Fibroblast of lung (primary cell): ENCODE data around the gene C1R. TPM values are rescaled to one million over a fixed set of nuclear protein-coding genes. Genes with fewer than 3 reads are reported as not detected.

Source experiments
- DNase-seq, 2 donors: peaks; one replicate each; pipeline versions ENCODE4 v3.0.0 to v3.0.0-alpha.2; 2010; ENCODE audit warnings: low read depth in 2 of 2
- H2AFZ ChIP-seq: 2 replicates; pipeline ENCODE4 v1.5.1; 2012; ENCODE audit warnings: low read length, control low read depth, inconsistent platforms
- H3K27ac ChIP-seq: 2 replicates; pipeline ENCODE4 v1.5.1; 2011; ENCODE audit warnings: low read length, control low read depth; ENCODE audit not compliant: insufficient read depth
- H3K27me3 ChIP-seq: 2 replicates; pipeline ENCODE4 v1.5.1; 2011; ENCODE audit warnings: mild to moderate bottlenecking, low read length; ENCODE audit not compliant: control insufficient read depth, insufficient read depth
- H3K36me3 ChIP-seq: 2 replicates; pipeline ENCODE4 v1.5.1; 2011; ENCODE audit warnings: low read length; ENCODE audit not compliant: control insufficient read depth, insufficient read depth
- H3K4me1 ChIP-seq: 2 replicates; pipeline ENCODE4 v1.5.1; 2011; ENCODE audit warnings: low read length; ENCODE audit not compliant: control insufficient read depth, insufficient read depth; ENCODE audit errors: extremely low read depth
- H3K4me2 ChIP-seq: 2 replicates; pipeline ENCODE4 v1.5.1; 2011; ENCODE audit warnings: low read length, control low read depth; ENCODE audit not compliant: insufficient read depth; ENCODE audit errors: extremely low read depth
- H3K4me3 ChIP-seq, 4 experiments: fragments of 200-600 bp in 1 of 4; sonication (generic) in 1 of 4; replicated peaks in 1 of 4; 2 replicates each; pipeline ENCODE4 v1.5.1; 2011 to 2016; ENCODE audit warnings: low read length in 4 of 4, low read depth in 3 of 4, mild to moderate bottlenecking in 3 of 4, control low read depth in 2 of 4, inconsistent platforms in 1 of 4, mixed read lengths in 1 of 4; ENCODE audit not compliant: insufficient read depth in 1 of 4; ENCODE audit errors: control extremely low read depth in 1 of 4
- H3K79me2 ChIP-seq: 2 replicates; pipeline ENCODE4 v1.5.1; 2012; ENCODE audit warnings: mild to moderate bottlenecking, low read length, inconsistent platforms; ENCODE audit not compliant: control insufficient read depth, insufficient read depth
- H3K9ac ChIP-seq: 2 replicates; pipeline ENCODE4 v1.5.1; 2011; ENCODE audit warnings: mild to moderate bottlenecking, low read length, control low read depth; ENCODE audit not compliant: insufficient read depth
- H3K9me3 ChIP-seq: 2 replicates; pipeline ENCODE4 v1.5.1; 2012; ENCODE audit warnings: low read depth, low read length; ENCODE audit not compliant: control insufficient read depth, insufficient read depth
- H4K20me1 ChIP-seq: 2 replicates; pipeline ENCODE4 v1.5.1; 2011; ENCODE audit warnings: low read length; ENCODE audit not compliant: control insufficient read depth, insufficient read depth; ENCODE audit errors: extremely low read depth
- CTCF ChIP-seq, 2 donors: IDR thresholded peaks in 1 of 2; conservative IDR thresholded peaks in 1 of 2; 1 replicate in 1 of 2; 2 replicates in 1 of 2; pipeline ENCODE4 v1.5.1; 2011 to 2012; ENCODE audit warnings: low read length in 2 of 2, control low read depth in 1 of 2, inconsistent platforms in 1 of 2, low read depth in 1 of 2, mild to moderate bottlenecking in 1 of 2
- EZH2 ChIP-seq: IDR thresholded peaks from 2 replicates; pipeline ENCODE4 v1.5.1; 2012; ENCODE audit warnings: low read length, control low read depth, mild to moderate bottlenecking; ENCODE audit errors: missing control alignments
- polyA plus RNA-seq, 2 donors: library from polyadenylated mRNA; depleted of rRNA in 1 of 2; stranded (reverse) in 1 of 2; unstranded in 1 of 2; fragments of >200 nt; gene quantifications; 2 replicates each; pipeline ENCODE4 v1.2.1, GENCODE V29; 2011 to 2012; ENCODE audit warnings: missing spikeins in 1 of 2
- total RNA-seq: library from RNA; depleted of rRNA; stranded (reverse); fragments of >200 nt; gene quantifications from 2 replicates; pipeline ENCODE4 v1.2.1, GENCODE V29; 2014

Gene C1R
- total and polyA plus RNA-seq, 2 donors (not counting 1 experiment from before 2014, with no cell fraction given) = 407 to 617 TPM

- H3K9me3 ChIP-seq = no peaks in the 10 kb centered on the region
- H3K4me2 ChIP-seq = no peak overlapping the region
- H3K4me3 ChIP-seq = no peak overlapping the region
- no peaks in the 10 kb centered on the region for H3K36me3 ChIP-seq
- no peak overlapping the region for H2AFZ ChIP-seq
- TF ChIP-seq EZH2 = no peak
- no peak for TF ChIP-seq CTCF (conservative IDR thresholded peaks at IDR 0.05 in 1 of 2, IDR thresholded peaks at IDR 0.05 in 1 of 2; ENCODE audit: low read depth in 1 of 2, low read length in 2 of 2)
- no peak for DNase-seq
- H3K27ac ChIP-seq = no peak overlapping the region
- no peaks in the 10 kb centered on the region for H3K79me2 ChIP-seq
- H3K9ac ChIP-seq = no peak overlapping the region
- no peaks in the 10 kb centered on the region for H4K20me1 ChIP-seq
- H3K27me3 ChIP-seq = no peaks in the 10 kb centered on the region
- H3K4me1 ChIP-seq = no peaks in the 10 kb centered on the region
These were observed 30.8 kb upstream of the C1R start for GRCh38 chr12:7122811-7123769.

GRCh38 chr12:7121324-7121723, 29.1 kb upstream of the C1R start:
- H3K27me3 ChIP-seq = no peaks in the 10 kb centered on the region
- no peak overlapping the region for H3K4me3 ChIP-seq
- no peak overlapping the region for H2AFZ ChIP-seq
- no peak for DNase-seq
- no peak overlapping the region for H3K4me2 ChIP-seq
- no peaks in the 10 kb centered on the region for H4K20me1 ChIP-seq
- no peaks in the 10 kb centered on the region for H3K36me3 ChIP-seq
- H3K27ac ChIP-seq = no peak overlapping the region
- no peaks in the 10 kb centered on the region for H3K4me1 ChIP-seq
- TF ChIP-seq EZH2 (no peak), CTCF (conservative IDR thresholded peaks at IDR 0.05 in 1 of 2, IDR thresholded peaks at IDR 0.05 in 1 of 2; ENCODE audit: low read depth in 1 of 2, low read length in 2 of 2) (no peak)
- no peaks in the 10 kb centered on the region for H3K79me2 ChIP-seq
- no peaks in the 10 kb centered on the region for H3K9me3 ChIP-seq
- H3K9ac ChIP-seq = no peak overlapping the region

GRCh38 chr12:7120166-7120565, 27.9 kb upstream of the C1R start:
- Histone ChIP-seq H3K4me3 (no peak overlapping the region), H3K4me2 (no peak overlapping the region), H2AFZ (no peak overlapping the region), H3K27me3 (no peaks in the 10 kb centered on the region), H3K36me3 (peaks cover 1% of the 10 kb centered on the region), H3K4me1 (no peaks in the 10 kb centered on the region), H3K27ac (no peak overlapping the region), H3K79me2 (no peaks in the 10 kb centered on the region), H3K9ac (no peak overlapping the region), H3K9me3 (no peaks in the 10 kb centered on the region), H4K20me1 (no peaks in the 10 kb centered on the region)
- TF ChIP-seq CTCF (conservative IDR thresholded peaks at IDR 0.05 in 1 of 2, IDR thresholded peaks at IDR 0.05 in 1 of 2; ENCODE audit: low read depth in 1 of 2, low read length in 2 of 2) = no peak
- no peak for TF ChIP-seq EZH2
- DNase-seq = no peak
